Measurements from ENCODE around the gene LPP. TPM values are rescaled to one million over a fixed set of nuclear protein-coding genes. Genes with fewer than 3 reads are reported as not detected.

LPP gene
- total RNA-seq, 4 donors from 2014 or later, result 183 to 293 (median 242) TPM

DNA sequence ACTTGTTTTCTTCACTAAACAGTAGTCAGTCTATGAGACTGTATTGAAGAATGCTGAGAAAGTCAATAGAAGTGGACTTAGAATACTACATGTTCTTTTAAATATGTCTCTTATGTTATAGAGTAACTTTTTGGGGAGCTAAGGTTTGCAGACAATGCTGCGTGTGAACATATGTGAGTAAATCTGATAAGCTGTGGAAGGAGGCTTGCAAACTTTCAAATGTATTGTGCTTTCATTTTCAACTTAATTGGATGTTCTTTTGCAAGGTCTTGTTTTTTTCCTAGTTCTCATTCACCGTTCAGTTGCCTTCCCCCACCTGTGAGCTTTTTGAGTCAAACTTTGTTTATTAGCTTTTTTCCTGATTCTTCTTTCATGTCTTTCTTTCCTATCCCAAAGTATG is 176.2 kb downstream of the LPP start:
- peaks cover 0 to 2% (median under 1%) of the 10 kb centered on the region in 4 donors for H3K9me3 ChIP-seq
- H3K27me3 ChIP-seq, result no peaks in the 10 kb centered on the region
- H3K27ac ChIP-seq, result no peak overlapping the region
- DNase-seq (ENCODE audit: low spot score in 2 of 2), result no peak
- 91 to 95% methylated on average over 2 of the region's 2 CpGs for WGBS, 2 donors
- TF ChIP-seq POLR2A (IDR thresholded peaks at IDR 0.05) (no peak), EP300 (IDR thresholded peaks at IDR 0.05) (no peak)
- TF ChIP-seq, protein P1, sequence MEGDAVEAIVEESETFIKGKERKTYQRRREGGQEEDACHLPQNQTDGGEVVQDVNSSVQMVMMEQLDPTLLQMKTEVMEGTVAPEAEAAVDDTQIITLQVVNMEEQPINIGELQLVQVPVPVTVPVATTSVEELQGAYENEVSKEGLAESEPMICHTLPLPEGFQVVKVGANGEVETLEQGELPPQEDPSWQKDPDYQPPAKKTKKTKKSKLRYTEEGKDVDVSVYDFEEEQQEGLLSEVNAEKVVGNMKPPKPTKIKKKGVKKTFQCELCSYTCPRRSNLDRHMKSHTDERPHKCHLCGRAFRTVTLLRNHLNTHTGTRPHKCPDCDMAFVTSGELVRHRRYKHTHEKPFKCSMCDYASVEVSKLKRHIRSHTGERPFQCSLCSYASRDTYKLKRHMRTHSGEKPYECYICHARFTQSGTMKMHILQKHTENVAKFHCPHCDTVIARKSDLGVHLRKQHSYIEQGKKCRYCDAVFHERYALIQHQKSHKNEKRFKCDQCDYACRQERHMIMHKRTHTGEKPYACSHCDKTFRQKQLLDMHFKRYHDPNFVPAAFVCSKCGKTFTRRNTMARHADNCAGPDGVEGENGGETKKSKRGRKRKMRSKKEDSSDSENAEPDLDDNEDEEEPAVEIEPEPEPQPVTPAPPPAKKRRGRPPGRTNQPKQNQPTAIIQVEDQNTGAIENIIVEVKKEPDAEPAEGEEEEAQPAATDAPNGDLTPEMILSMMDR (IDR thresholded peaks at IDR 0.05), result no peak
- peaks cover 0 to 8% (median 4%) of the 10 kb centered on the region in 4 donors for H3K4me1 ChIP-seq
- no peak overlapping the region for H3K4me3 ChIP-seq
- no peaks in the 10 kb centered on the region for H3K36me3 ChIP-seq

DNA sequence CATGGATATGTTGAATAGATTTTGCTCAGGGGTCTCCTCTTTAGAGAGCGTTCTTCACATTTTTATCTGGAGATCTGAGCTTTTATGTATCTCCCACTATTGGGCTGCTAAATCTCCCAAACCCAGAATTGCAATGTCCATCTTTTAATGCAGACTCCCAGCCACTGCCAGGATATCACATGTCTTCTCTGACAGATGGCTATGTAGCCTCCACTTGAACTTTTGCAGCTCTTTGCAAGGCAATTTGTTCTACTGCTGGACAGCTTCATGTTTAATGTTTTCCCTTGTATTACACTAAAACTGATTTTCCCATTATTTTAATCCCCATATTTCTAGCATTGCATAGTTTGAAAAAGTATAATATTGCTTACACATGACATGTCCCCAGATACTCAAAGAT is 177.2 kb downstream of the LPP start:
- TF ChIP-seq POLR2A (IDR thresholded peaks at IDR 0.05), result no peak
- TF ChIP-seq, protein P1 (IDR thresholded peaks at IDR 0.05), result no peak
- no peak for DNase-seq (ENCODE audit: low spot score in 2 of 2)
- no peaks in the 10 kb centered on the region for H3K27me3 ChIP-seq
- peaks cover 0 to 12% (median 4%) of the 10 kb centered on the region in 4 donors for H3K9me3 ChIP-seq
- H3K36me3 ChIP-seq, result no peaks in the 10 kb centered on the region
- peaks cover 0 to 8% (median 4%) of the 10 kb centered on the region in 4 donors for H3K4me1 ChIP-seq
- no peak overlapping the region for H3K27ac ChIP-seq
- WGBS, 2 donors, result 94 to 95% methylated on average over 1 of the region's 1 CpG
- no peak overlapping the region for H3K4me3 ChIP-seq

DNA sequence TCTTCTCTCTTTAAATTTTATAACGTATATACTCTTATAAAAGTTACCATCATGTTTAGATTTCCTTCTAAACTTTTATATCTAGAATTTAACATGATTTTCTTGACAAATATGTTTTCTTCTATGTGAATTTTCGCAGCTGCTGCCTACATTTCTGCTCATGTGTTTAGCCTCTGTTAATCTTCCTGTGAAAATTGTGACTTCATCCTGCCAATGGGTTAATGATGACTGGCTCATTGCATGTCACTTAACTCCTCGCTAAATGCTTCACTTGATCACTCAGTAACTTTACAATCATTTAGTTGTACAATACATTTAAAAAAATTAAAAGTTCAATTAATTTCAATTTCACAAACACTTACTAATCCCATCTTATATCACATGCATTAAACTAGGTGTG is 178.1 kb downstream of the LPP start:
- WGBS, 2 donors, result 91 to 96% methylated on average over 3 of the region's 3 CpGs
- no peak for TF ChIP-seq POLR2A (IDR thresholded peaks at IDR 0.05)
- Histone ChIP-seq H3K9me3 (peaks cover 0 to 13% (median 4%) of the 10 kb centered on the region in 4 donors), H3K27me3 (no peaks in the 10 kb centered on the region), H3K4me3 (no peak overlapping the region), H3K27ac (no peak overlapping the region), H3K36me3 (no peaks in the 10 kb centered on the region), H3K4me1 (peaks cover 0 to 8% (median 4%) of the 10 kb centered on the region in 4 donors)
- no peak for DNase-seq (ENCODE audit: low spot score in 2 of 2)

DNA sequence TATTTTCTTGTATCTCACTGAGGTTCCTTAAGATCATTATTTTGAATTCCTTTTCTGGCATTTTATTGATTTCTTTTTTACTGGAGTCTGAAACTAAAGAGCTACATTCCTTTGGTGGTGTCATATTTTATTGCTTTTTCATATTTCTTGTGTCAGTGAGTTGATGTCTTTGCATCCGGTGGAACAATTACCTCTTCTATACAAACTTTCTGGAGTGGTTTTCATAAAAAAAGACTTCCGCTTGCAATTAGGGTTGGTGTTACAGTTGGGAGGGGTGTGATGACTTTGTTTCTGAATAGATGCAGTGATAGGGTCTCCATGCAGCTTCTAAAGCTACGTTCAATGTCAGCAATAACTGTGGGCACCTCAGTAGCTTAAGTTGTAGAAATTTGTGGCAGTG is 181.7 kb downstream of the LPP start:
- Histone ChIP-seq H3K4me1 (peaks cover 0 to 13% (median 5%) of the 10 kb centered on the region in 4 donors), H3K9me3 (peaks cover 0 to 13% (median 4%) of the 10 kb centered on the region in 4 donors), H3K4me3 (no peak overlapping the region), H3K27ac (no peak overlapping the region), H3K36me3 (no peaks in the 10 kb centered on the region), H3K27me3 (no peaks in the 10 kb centered on the region)
- TF ChIP-seq, protein P1 (IDR thresholded peaks at IDR 0.05), result no peak
- TF ChIP-seq POLR2A (IDR thresholded peaks at IDR 0.05), result no peak
- TF ChIP-seq EP300 (IDR thresholded peaks at IDR 0.05), result no peak
- no peak for DNase-seq (ENCODE audit: low spot score in 2 of 2)
- WGBS, 2 donors, result 77 to 82% methylated on average over 3 of the region's 3 CpGs

DNA sequence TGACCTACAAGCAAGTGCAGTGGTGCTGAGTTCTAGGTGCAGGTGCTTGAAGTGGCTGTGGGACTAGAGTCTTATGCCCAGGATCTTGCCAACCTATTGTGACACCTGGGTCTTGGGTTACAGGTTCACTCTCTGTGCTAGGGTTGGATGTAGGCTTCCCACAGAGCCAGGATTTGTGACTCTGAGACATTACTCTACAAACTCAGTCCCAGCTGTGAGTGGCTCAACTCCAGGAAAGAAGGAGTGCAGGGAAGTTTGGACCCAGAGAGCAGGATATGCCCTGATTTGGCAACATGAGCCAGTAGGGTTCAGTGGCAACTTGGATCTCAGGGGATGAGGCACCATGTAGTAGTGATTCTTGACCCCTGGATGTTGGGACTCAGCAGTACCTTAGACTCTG is 182.2 kb downstream of the LPP start:
- Histone ChIP-seq H3K9me3 (peaks cover 0 to 13% (median 4%) of the 10 kb centered on the region in 4 donors), H3K4me3 (no peak overlapping the region), H3K27ac (no peak overlapping the region), H3K4me1 (peaks cover 0 to 19% (median 7%) of the 10 kb centered on the region in 4 donors), H3K36me3 (no peaks in the 10 kb centered on the region), H3K27me3 (no peaks in the 10 kb centered on the region)
- DNase-seq (ENCODE audit: low spot score in 2 of 2), result no peak
- TF ChIP-seq, protein P1 (IDR thresholded peaks at IDR 0.05), result no peak
- TF ChIP-seq POLR2A (IDR thresholded peaks at IDR 0.05), result no peak

DNA sequence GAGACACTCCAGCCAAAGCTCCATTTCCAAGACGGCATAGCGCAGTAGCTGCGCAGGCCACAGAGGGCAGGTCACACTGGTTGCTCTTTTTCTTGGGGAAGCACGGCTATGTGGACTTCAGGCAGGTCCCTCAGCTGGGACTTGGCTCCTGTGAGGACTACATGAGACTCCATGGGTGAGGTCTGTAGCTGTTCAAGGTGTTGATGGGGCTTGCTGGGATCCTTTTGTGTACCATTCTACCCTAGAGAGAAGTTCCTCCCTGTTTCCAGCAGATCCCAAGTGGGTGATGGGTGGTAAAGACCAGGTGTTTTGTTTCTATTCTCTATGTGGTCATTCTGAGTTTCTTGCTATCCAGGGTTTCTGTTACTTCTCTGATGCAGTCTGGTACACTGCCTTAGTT is 183.3 kb downstream of the LPP start:
- Histone ChIP-seq H3K4me1 (peaks cover 0 to 29% (median 9%) of the 10 kb centered on the region in 4 donors), H3K9me3 (peaks cover 0 to 13% (median 4%) of the 10 kb centered on the region in 4 donors), H3K27ac (no peak overlapping the region), H3K4me3 (no peak overlapping the region), H3K36me3 (no peaks in the 10 kb centered on the region), H3K27me3 (no peaks in the 10 kb centered on the region)
- WGBS, 2 donors, result 92 to 100% methylated on average over 4 of the region's 4 CpGs
- TF ChIP-seq EP300 (IDR thresholded peaks at IDR 0.05), result no peak
- TF ChIP-seq, protein P1 (IDR thresholded peaks at IDR 0.05), result no peak
- no peak for TF ChIP-seq POLR2A (IDR thresholded peaks at IDR 0.05)
- DNase-seq (ENCODE audit: low spot score in 2 of 2), result no peak

All from tibial nerve (tissue), 4 donors.